Measurements from ENCODE around the gene TEX22.

GRCh38 chr14:105411985-105412770 lies 13.8 kb downstream of the TEX22 start:
- TF ChIP-seq CTCF (IDR thresholded peaks at IDR 0.05) (no peak), EZH2 (IDR thresholded peaks at IDR 0.05; ENCODE audit: borderline replicate concordance, insufficient read depth, low read depth, low read length, poor library complexity, severe bottlenecking) (no peak)
